Neuronal stem cell (in vitro differentiated cells): ENCODE data around the gene SPOCD1.

Experiments
- DNase-seq: peaks from one replicate; pipeline ENCODE4 v3.0.0-alpha.2; 2013; ENCODE audit warnings: low spot score
- H2AFZ ChIP-seq: one replicate; pipeline ENCODE4 v1.6.1; 2013; ENCODE audit warnings: mild to moderate bottlenecking, low read length, inconsistent platforms
- H2AK5ac ChIP-seq: 2 replicates; pipeline ENCODE4 v1.6.1; 2013; ENCODE audit warnings: low read depth, mild to moderate bottlenecking, inconsistent platforms, low read length, moderate library complexity, mixed read lengths
- H2BK120ac ChIP-seq: 2 replicates; pipeline ENCODE4 v1.6.1; 2013; ENCODE audit warnings: low read depth, mild to moderate bottlenecking, inconsistent platforms, low read length, moderate library complexity, mixed read lengths
- H2BK12ac ChIP-seq: one replicate; pipeline ENCODE4 v1.6.1; 2013; ENCODE audit warnings: low read length, inconsistent platforms
- H2BK15ac ChIP-seq: 2 replicates; pipeline ENCODE4 v1.6.1; 2013; ENCODE audit warnings: mild to moderate bottlenecking, low read length, inconsistent platforms, mixed read lengths
- H2BK5ac ChIP-seq: one replicate; pipeline ENCODE4 v1.6.1; 2013; ENCODE audit warnings: inconsistent platforms, mild to moderate bottlenecking, low read length, moderate library complexity
- H3K14ac ChIP-seq: one replicate; pipeline ENCODE4 v1.6.1; 2013; ENCODE audit warnings: low read length, inconsistent platforms
- H3K18ac ChIP-seq: 2 replicates; pipeline ENCODE4 v1.6.1; 2013; ENCODE audit warnings: low read length, inconsistent platforms
- H3K23ac ChIP-seq: 2 replicates; pipeline ENCODE4 v1.6.1; 2013; ENCODE audit warnings: low read depth, mild to moderate bottlenecking, mixed read lengths, low read length, inconsistent platforms; ENCODE audit not compliant: poor library complexity
- H3K27ac ChIP-seq: replicated peaks from 3 replicates; pipeline ENCODE4 v1.5.1; 2013; ENCODE audit warnings: low read length, inconsistent platforms
- H3K27me3 ChIP-seq, 3 experiments: 2 replicates each; pipeline ENCODE4 v1.6.1; 2013; ENCODE audit warnings: low read length in 3 of 3, mild to moderate bottlenecking in 2 of 3, inconsistent platforms in 1 of 3, low read depth in 1 of 3, mixed read lengths in 1 of 3, moderate library complexity in 1 of 3; ENCODE audit not compliant: control insufficient read depth in 3 of 3, insufficient read depth in 3 of 3
- H3K36me3 ChIP-seq, 2 donors: replicated peaks in 1 of 2; 2 replicates each; pipeline ENCODE4 v1.6.1; 2013; ENCODE audit warnings: low read length in 2 of 2; ENCODE audit not compliant: control insufficient read depth in 2 of 2, insufficient read depth in 2 of 2
- H3K4ac ChIP-seq: 2 replicates; pipeline ENCODE4 v1.6.1; 2013; ENCODE audit warnings: inconsistent platforms, mild to moderate bottlenecking, low read length, moderate library complexity
- H3K4me1 ChIP-seq, 2 donors: 1 replicate in 1 of 2; 2 replicates in 1 of 2; pipeline ENCODE4 v1.6.1; 2013; ENCODE audit warnings: low read length in 2 of 2, low read depth in 1 of 2; ENCODE audit not compliant: control insufficient read depth in 2 of 2, insufficient read depth in 1 of 2
- H3K4me2 ChIP-seq: one replicate; pipeline ENCODE4 v1.6.1; 2013; ENCODE audit warnings: mild to moderate bottlenecking, low read length, inconsistent platforms; ENCODE audit not compliant: insufficient read depth, poor library complexity, severe bottlenecking
- H3K4me3 ChIP-seq, 2 donors: 2 replicates each; pipeline ENCODE4 v1.5.1; 2013; ENCODE audit warnings: low read length in 2 of 2, mild to moderate bottlenecking in 2 of 2, inconsistent platforms in 1 of 2, moderate library complexity in 1 of 2
- H3K79me1 ChIP-seq: one replicate; pipeline ENCODE4 v1.6.1; 2013; ENCODE audit warnings: low read depth, mild to moderate bottlenecking, inconsistent platforms, low read length, moderate library complexity
- H3K9ac ChIP-seq: one replicate; pipeline ENCODE4 v1.6.1; 2013; ENCODE audit warnings: mild to moderate bottlenecking, low read depth, low read length, inconsistent platforms; ENCODE audit not compliant: poor library complexity
- H3K9me3 ChIP-seq, 2 donors: replicated peaks in 1 of 2; 2 replicates each; pipeline versions ENCODE3 to v1.6.1; 2013; ENCODE audit warnings: low read length in 2 of 2, mild to moderate bottlenecking in 2 of 2, inconsistent platforms in 1 of 2, low read depth in 1 of 2, mixed read lengths in 1 of 2, moderate library complexity in 1 of 2; ENCODE audit not compliant: control insufficient read depth in 2 of 2, insufficient read depth in 1 of 2
- H4K8ac ChIP-seq: one replicate; pipeline ENCODE4 v1.6.1; 2013; ENCODE audit warnings: low read depth, mild to moderate bottlenecking, inconsistent platforms, low read length, moderate library complexity
- H4K91ac ChIP-seq: one replicate; pipeline ENCODE4 v1.6.1; 2013; ENCODE audit warnings: low read length, low read depth, mild to moderate bottlenecking, inconsistent platforms; ENCODE audit not compliant: poor library complexity
- WGBS, 2 donors: extraction: QIAGEN DNeasy Blood & Tissue Kit; methylation state at CpG; one replicate each; pipeline ENCODE4 v1.1.7; 2013; ENCODE audit warnings: missing lambda C conversion rate in 2 of 2, mixed read lengths in 1 of 2; ENCODE audit not compliant: insufficient read length in 2 of 2, insufficient replicate concordance in 1 of 2; ENCODE audit errors: extremely low coverage in 2 of 2; 5-methylcytosine and 5-hydroxymethylcytosine counted together

Gene SPOCD1

GRCh38 chr1:31830065-31830464, 14.2 kb upstream of the SPOCD1 start:
- H3K14ac ChIP-seq: no peak overlapping the region
- H3K27ac ChIP-seq: no peak overlapping the region
- no peak overlapping the region for H2AFZ ChIP-seq
- no CpG with 5 or more reads among the region's 10 CpGs for WGBS, 2 donors
- H3K79me1 ChIP-seq: no peaks in the 10 kb centered on the region
- peak overlapping the region; percentile 91 for H3K18ac ChIP-seq
- peaks cover 0 to 60% (median 0%) of the 10 kb centered on the region in 3 experiments for H3K27me3 ChIP-seq
- no peaks in the 10 kb centered on the region for H3K36me3 ChIP-seq
- no peak overlapping the region for H2BK120ac ChIP-seq
- H2BK12ac ChIP-seq: no peak overlapping the region
- H3K4me2 ChIP-seq: no peak overlapping the region
- H3K4me1 ChIP-seq: peaks cover 0 to 2% of the 10 kb centered on the region in 2 donors
- H2AK5ac ChIP-seq: peak overlapping the region; percentile 76
- H4K91ac ChIP-seq: no peak overlapping the region
- H2BK15ac ChIP-seq: peak overlapping the region; percentile 45
- H3K4ac ChIP-seq: no peak overlapping the region
- no peak overlapping the region for H3K4me3 ChIP-seq
- H4K8ac ChIP-seq: no peak overlapping the region
- H3K23ac ChIP-seq: no peak overlapping the region
- H3K9me3 ChIP-seq: no peaks in the 10 kb centered on the region
- H3K9ac ChIP-seq: no peak overlapping the region
- DNase-seq: no peak
- H2BK5ac ChIP-seq: no peak overlapping the region

DNA sequence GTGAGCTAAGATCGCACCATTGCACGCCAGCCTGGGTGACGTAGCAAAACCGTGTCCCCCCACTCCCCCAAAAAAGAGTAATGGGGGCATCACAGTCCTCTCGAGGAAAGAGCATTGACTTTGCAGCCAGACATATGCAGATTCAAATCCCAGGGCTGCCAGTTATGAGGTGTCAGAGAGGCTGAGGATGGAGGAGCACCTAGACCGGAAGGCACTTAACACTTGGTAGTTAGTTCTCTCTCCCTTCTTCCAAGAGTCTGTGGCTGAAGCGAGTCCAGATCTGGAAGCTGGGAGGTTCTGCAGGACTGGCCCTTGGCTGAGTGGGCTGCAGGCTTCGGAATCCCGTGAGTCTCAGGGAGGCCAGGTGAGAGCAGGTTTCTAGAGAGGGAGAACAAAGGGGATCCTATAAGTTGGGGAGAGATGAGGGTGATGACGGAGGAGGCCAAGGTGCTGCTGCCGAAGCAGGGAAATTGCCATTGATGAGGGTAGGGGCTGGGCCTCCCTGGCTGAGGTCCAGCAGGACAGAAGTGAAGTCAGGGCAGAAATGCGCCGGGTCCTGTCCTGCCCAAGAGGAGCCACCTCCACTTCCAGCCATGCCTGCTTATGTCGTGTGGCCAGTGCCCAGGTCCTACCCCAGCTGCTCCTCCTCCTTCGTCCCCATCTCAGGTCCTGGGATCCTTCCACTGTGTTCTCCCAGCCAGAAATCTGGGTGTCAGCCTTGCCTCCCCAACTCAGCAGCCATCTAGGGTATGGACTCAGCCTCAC, 13.3 kb upstream of the SPOCD1 start:
- Histone ChIP-seq H2BK12ac (peak overlapping the region; percentile 34), H2BK5ac (no peak overlapping the region), H3K4me2 (no peak overlapping the region), H2AK5ac (no peak overlapping the region), H2BK120ac (no peak overlapping the region), H3K4me1 (peaks cover 0 to 2% of the 10 kb centered on the region in 2 donors), H3K27me3 (peaks cover 0 to 54% (median 0%) of the 10 kb centered on the region in 3 experiments), H3K9ac (no peak overlapping the region), H3K36me3 (no peaks in the 10 kb centered on the region), H3K4me3 (no peak overlapping the region), H3K23ac (peak overlapping the region; percentile 30), H3K18ac (peak overlapping the region; percentile 32), H3K4ac (peak overlapping the region; percentile 26), H3K9me3 (no peaks in the 10 kb centered on the region), H4K8ac (no peak overlapping the region), H3K27ac (no peak overlapping the region), H3K79me1 (no peaks in the 10 kb centered on the region), H2BK15ac (no peak overlapping the region), H4K91ac (no peak overlapping the region), H3K14ac (no peak overlapping the region), H2AFZ (no peak overlapping the region)
- WGBS, 2 donors: no CpG with 5 or more reads among the region's 15 CpGs
- no peak for DNase-seq

DNA sequence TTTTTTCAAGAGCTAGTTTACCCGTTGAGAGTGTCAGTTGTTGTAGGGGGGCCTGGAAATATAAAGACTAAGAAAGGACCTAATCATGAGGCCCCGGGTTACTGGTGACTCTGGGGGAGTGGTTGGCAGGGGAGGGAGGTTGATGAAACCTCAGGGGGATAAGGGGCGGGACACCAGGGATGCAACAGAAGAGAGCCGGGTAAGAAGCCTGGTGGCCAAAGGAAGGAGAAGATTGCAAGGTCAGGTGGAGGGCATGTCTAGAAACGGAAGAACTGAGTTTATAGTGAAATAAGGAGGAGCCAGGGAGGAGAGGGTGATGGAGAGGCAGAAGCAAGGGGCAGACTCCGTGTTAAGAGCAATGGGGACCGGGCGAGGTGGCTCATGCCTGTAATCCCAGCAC, 12.5 kb upstream of the SPOCD1 start:
- WGBS, 2 donors: no CpG with 5 or more reads among the region's 8 CpGs

DNA sequence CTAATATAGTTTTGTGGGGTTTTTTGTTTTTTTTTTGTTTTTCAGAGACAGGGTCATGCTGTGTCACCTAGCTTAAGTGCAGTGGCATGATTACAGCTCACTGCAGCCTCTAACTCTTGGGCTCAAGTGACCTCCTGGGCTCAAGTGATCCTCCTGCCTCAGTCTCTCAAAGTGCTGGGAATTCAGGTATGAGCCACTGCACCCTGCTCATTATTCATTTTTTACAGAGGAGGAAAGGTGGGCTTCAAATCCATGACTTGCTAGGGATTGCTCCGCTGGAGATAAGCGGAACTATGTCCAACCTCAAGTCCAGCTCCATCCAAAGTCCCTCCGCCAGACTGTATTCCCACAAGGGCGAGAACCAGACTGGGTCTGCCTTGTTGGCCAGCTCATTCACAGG, 8.0 kb upstream of the SPOCD1 start:
- H2AFZ ChIP-seq: no peak overlapping the region
- no peak overlapping the region for H4K8ac ChIP-seq
- H3K36me3 ChIP-seq: no peaks in the 10 kb centered on the region
- H4K91ac ChIP-seq: no peak overlapping the region
- no peaks in the 10 kb centered on the region for H3K4me1 ChIP-seq
- H2AK5ac ChIP-seq: no peak overlapping the region
- H3K23ac ChIP-seq: no peak overlapping the region
- no peaks in the 10 kb centered on the region for H3K9me3 ChIP-seq
- no peak overlapping the region for H3K4ac ChIP-seq
- no peak overlapping the region for H3K14ac ChIP-seq
- no peak overlapping the region for H2BK5ac ChIP-seq
- H3K4me3 ChIP-seq: no peak overlapping the region
- H3K79me1 ChIP-seq: no peaks in the 10 kb centered on the region
- H3K27ac ChIP-seq: no peak overlapping the region
- H3K4me2 ChIP-seq: no peak overlapping the region
- H2BK120ac ChIP-seq: no peak overlapping the region
- DNase-seq: no peak
- H3K9ac ChIP-seq: no peak overlapping the region
- no peak overlapping the region for H3K18ac ChIP-seq
- no CpG with 5 or more reads among the region's 4 CpGs for WGBS, 2 donors
- no peak overlapping the region for H2BK12ac ChIP-seq
- peaks cover 0 to 8% (median 0%) of the 10 kb centered on the region in 3 experiments for H3K27me3 ChIP-seq
- H2BK15ac ChIP-seq: no peak overlapping the region

More for the DNA sequence above, 12.5 kb upstream of the SPOCD1 start:
- H3K9ac ChIP-seq: no peak overlapping the region
- no peak overlapping the region for H3K18ac ChIP-seq
- no peak overlapping the region for H2BK120ac ChIP-seq
- no peak overlapping the region for H2BK12ac ChIP-seq
- H3K27ac ChIP-seq: no peak overlapping the region
- no peak overlapping the region for H4K91ac ChIP-seq
- H2AK5ac ChIP-seq: no peak overlapping the region
- H3K4me3 ChIP-seq: no peak overlapping the region
- H2BK15ac ChIP-seq: no peak overlapping the region
- no peaks in the 10 kb centered on the region for H3K79me1 ChIP-seq
- H3K4me1 ChIP-seq: peaks cover 0 to 2% of the 10 kb centered on the region in 2 donors
- no peak overlapping the region for H2AFZ ChIP-seq
- no peaks in the 10 kb centered on the region for H3K9me3 ChIP-seq
- H2BK5ac ChIP-seq: no peak overlapping the region
- no peak for DNase-seq
- no peak overlapping the region for H3K4ac ChIP-seq
- no peak overlapping the region for H4K8ac ChIP-seq
- peaks cover 0 to 50% (median 0%) of the 10 kb centered on the region in 3 experiments for H3K27me3 ChIP-seq
- H3K36me3 ChIP-seq: no peaks in the 10 kb centered on the region
- no peak overlapping the region for H3K14ac ChIP-seq
- no peak overlapping the region for H3K4me2 ChIP-seq
- no peak overlapping the region for H3K23ac ChIP-seq
